Ishikawa (cell line): ENCODE data around the gene WWOX.

Experiments used
- CEBPB ChIP-seq: IDR thresholded peaks from 2 replicates; pipeline ENCODE4 v1.6.1; 2012
- CREB1 ChIP-seq: IDR thresholded peaks from 2 replicates; pipeline ENCODE4 v1.6.1; 2012; ENCODE audit warnings: low read depth
- EGR1 ChIP-seq: IDR thresholded peaks from 2 replicates; pipeline ENCODE4 v1.6.1; 2012
- EP300 ChIP-seq: IDR thresholded peaks from 2 replicates; pipeline ENCODE4 v1.6.1; 2012; ENCODE audit warnings: borderline replicate concordance
- FOXM1 ChIP-seq: IDR thresholded peaks from 2 replicates; pipeline ENCODE4 v1.6.1; 2012; ENCODE audit warnings: low read depth, borderline replicate concordance
- MAX ChIP-seq: IDR thresholded peaks from 2 replicates; pipeline ENCODE4 v1.6.1; 2012
- NFIC ChIP-seq: IDR thresholded peaks from 2 replicates; pipeline ENCODE4 v1.6.1; 2012
- RAD21 ChIP-seq: IDR thresholded peaks from 2 replicates; pipeline ENCODE4 v1.6.1; 2012; ENCODE audit warnings: low read depth
- REST ChIP-seq: IDR thresholded peaks from 2 replicates; pipeline ENCODE4 v1.6.1; 2012; ENCODE audit warnings: low read depth, mild to moderate bottlenecking
- TAF1 ChIP-seq: IDR thresholded peaks from 2 replicates; pipeline ENCODE4 v1.6.1; 2012; ENCODE audit warnings: low read depth, mild to moderate bottlenecking
- TCF12 ChIP-seq: IDR thresholded peaks from 2 replicates; pipeline ENCODE4 v1.6.1; 2012; ENCODE audit warnings: low read depth
- TEAD4 ChIP-seq: IDR thresholded peaks from 2 replicates; pipeline ENCODE4 v1.6.1; 2012
- USF1 ChIP-seq: IDR thresholded peaks from 2 replicates; pipeline ENCODE4 v1.6.1; 2012
- YY1 ChIP-seq: IDR thresholded peaks from 2 replicates; pipeline ENCODE4 v1.6.1; 2012; ENCODE audit warnings: low read depth
- ZBTB7A ChIP-seq: IDR thresholded peaks from 2 replicates; pipeline ENCODE4 v1.6.1; 2012; ENCODE audit warnings: low read depth

The WWOX gene

GRCh38 chr16:78300469-78300868, 201.0 kb downstream of the WWOX start:
- TF ChIP-seq NFIC (no peak), CEBPB (no peak), USF1 (no peak), REST (no peak), TEAD4 (no peak), CREB1 (no peak), TAF1 (no peak), MAX (no peak), EGR1 (no peak), RAD21 (no peak), FOXM1 (no peak), EP300 (no peak), YY1 (no peak), ZBTB7A (no peak), TCF12 (no peak)

GRCh38 chr16:78303946-78304345, 204.5 kb downstream of the WWOX start:
- TF ChIP-seq REST (no peak), TAF1 (no peak), RAD21 (no peak), TCF12 (no peak), EP300 (no peak), EGR1 (no peak), TEAD4 (no peak), FOXM1 (no peak), CREB1 (no peak), CEBPB (no peak), ZBTB7A (no peak), NFIC (no peak), YY1 (no peak), USF1 (no peak), MAX (no peak)

- no peak for TF ChIP-seq REST
- TF ChIP-seq EGR1 = no peak
- no peak for TF ChIP-seq NFIC
Observed at GRCh38 chr16:78306361-78306760, 206.9 kb downstream of the WWOX start.

- TF ChIP-seq USF1 (no peak), NFIC (no peak), ZBTB7A (no peak), FOXM1 (no peak), CEBPB (no peak), MAX (no peak), YY1 (no peak), TEAD4 (no peak), CREB1 (no peak), EGR1 (no peak), EP300 (no peak), RAD21 (no peak), TAF1 (no peak), TCF12 (no peak), REST (no peak)
Observed at GRCh38 chr16:78307824-78308528, 208.5 kb downstream of the WWOX start.
